Panc1 (cell line): ENCODE measurements around the gene PACSIN1.

ENCODE experiments used
- CTCF ChIP-seq: fragments of 450-650 bp; IDR thresholded peaks from 2 replicates; pipeline ENCODE4 v1.5.1; 2017; ENCODE audit warnings: mild to moderate bottlenecking
- POLR2AphosphoS5 ChIP-seq: IDR thresholded peaks from 2 replicates; pipeline ENCODE4 v1.6.1; 2012; ENCODE audit warnings: mild to moderate bottlenecking, low read depth, low read length, moderate library complexity
- REST ChIP-seq, 2 experiments: IDR thresholded peaks; 2 replicates each; pipeline ENCODE4 v1.6.1; 2011 to 2012; ENCODE audit warnings: low read depth in 2 of 2, control low read depth in 1 of 2, low read length in 1 of 2, mild to moderate bottlenecking in 1 of 2, moderate library complexity in 1 of 2; ENCODE audit not compliant: insufficient read depth in 1 of 2
- SIN3A ChIP-seq: IDR thresholded peaks from 2 replicates; pipeline ENCODE4 v1.6.1; 2012; ENCODE audit warnings: low read depth, mild to moderate bottlenecking, low read length, moderate library complexity, borderline replicate concordance; ENCODE audit not compliant: insufficient read depth

- no peak for TF ChIP-seq POLR2AphosphoS5
- TF ChIP-seq REST (IDR thresholded peaks at IDR 0.05; ENCODE audit: insufficient read depth in 1 of 2, low read depth in 2 of 2, low read length in 1 of 2): no peak
- TF ChIP-seq SIN3A: no peak
- TF ChIP-seq CTCF: no peak
These were observed 65.8 kb downstream of the PACSIN1 start for GRCh38 chr6:34531580-34532201.
